AG09309 (cell line): ENCODE results near the gene LRCOL1.

Source experiments
- DNase-seq: peaks from one replicate; pipeline ENCODE4 v3.0.0-alpha.2; 2010; ENCODE audit warnings: low read depth
- H3K4me3 ChIP-seq: 2 replicates; pipeline ENCODE4 v1.5.1; 2011; ENCODE audit warnings: mild to moderate bottlenecking, low read depth, low read length, moderate library complexity; ENCODE audit not compliant: control insufficient read depth
- TF ChIP-seq, protein P1 (sequence below): IDR thresholded peaks from 2 replicates; pipeline ENCODE4 v1.5.1; 2011; ENCODE audit warnings: mild to moderate bottlenecking, low read depth, low read length, inconsistent platforms; ENCODE audit not compliant: insufficient read depth, control insufficient read depth; ENCODE audit errors: missing control alignments

The LRCOL1 gene

DNA sequence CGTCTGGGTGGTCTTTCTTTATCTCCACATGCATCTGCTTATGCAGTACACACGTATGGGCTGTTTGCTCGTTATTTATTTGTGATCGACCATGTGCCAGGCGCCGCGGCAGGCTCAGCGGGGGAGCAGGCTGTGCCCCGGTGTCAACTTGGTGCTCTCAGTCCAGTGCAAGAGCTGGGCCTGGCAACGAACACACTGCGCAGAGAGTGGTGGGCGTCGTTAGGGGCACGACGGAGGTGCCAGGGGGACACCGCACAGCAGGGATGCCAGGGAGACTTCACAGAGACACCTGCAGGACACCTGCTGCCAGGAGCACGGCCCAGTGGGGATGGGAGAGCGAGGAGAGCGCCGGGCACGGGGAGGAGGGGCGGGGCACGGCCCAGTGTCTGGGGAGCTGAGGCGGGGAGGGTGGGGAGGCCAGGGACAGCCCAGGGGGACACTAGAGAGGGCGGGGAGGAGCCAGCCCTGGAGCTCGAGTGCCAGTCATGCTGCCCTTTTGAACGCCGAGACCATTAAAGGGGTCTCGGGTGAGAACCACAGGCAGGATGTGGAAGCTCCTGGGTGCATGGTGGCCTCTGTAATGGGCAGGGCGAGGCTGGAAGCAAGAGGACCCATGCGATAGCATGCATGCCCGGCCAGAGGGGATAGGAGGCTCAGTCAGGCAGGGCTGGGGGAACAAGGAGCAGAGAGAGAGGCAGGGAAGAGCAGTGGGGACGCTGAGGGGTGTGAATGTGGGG, 652 bp upstream of the LRCOL1 start:
- DNase-seq = no peak
- no peak overlapping the region for H3K4me3 ChIP-seq
- TF ChIP-seq, protein P1, sequence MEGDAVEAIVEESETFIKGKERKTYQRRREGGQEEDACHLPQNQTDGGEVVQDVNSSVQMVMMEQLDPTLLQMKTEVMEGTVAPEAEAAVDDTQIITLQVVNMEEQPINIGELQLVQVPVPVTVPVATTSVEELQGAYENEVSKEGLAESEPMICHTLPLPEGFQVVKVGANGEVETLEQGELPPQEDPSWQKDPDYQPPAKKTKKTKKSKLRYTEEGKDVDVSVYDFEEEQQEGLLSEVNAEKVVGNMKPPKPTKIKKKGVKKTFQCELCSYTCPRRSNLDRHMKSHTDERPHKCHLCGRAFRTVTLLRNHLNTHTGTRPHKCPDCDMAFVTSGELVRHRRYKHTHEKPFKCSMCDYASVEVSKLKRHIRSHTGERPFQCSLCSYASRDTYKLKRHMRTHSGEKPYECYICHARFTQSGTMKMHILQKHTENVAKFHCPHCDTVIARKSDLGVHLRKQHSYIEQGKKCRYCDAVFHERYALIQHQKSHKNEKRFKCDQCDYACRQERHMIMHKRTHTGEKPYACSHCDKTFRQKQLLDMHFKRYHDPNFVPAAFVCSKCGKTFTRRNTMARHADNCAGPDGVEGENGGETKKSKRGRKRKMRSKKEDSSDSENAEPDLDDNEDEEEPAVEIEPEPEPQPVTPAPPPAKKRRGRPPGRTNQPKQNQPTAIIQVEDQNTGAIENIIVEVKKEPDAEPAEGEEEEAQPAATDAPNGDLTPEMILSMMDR = no peak

DNA sequence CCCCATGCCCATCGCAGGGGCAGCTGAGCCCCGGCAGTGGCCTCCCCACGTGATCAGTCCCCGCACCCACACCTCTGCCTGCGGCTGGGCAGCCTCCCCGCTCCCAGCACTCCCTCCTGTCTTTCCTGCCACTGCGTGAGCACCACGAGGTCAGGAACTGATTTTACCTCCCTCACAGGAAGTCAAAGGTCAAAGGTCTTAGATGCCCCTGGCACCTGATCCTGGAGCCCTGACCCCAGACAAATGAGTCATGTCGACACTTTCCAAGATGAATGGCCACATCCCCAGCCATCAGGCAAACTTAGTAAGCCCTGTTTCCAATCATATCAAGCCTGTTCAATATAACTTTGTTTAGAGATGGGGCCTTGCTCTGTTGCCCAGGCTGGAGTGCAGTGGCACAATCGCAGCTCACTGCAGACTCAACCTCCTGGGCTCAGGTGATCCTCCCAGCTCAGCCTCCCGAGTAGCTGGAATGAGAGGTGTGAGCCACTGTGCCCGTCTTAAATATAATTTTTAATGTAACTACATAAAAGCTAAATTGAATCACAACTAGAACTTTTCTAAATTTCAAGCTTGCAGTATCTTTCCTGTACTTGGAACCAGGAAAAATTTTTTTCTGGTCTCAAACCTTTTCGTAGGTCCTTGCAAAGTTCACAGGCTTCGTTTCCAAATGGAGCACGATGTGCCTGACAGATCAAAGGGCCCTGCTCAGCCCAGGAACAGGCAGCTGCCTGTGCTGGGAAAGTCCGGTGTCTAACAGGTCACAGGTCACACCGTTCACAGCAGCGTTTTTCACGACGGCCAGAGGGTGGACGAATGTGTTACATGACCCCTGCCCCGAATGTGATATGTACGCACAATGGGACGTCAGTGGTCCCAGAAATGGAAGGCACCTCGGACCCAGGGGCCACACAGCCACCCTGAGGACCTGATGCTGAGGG, 1.9 kb downstream of the LRCOL1 start:
- DNase-seq = no peak

DNA sequence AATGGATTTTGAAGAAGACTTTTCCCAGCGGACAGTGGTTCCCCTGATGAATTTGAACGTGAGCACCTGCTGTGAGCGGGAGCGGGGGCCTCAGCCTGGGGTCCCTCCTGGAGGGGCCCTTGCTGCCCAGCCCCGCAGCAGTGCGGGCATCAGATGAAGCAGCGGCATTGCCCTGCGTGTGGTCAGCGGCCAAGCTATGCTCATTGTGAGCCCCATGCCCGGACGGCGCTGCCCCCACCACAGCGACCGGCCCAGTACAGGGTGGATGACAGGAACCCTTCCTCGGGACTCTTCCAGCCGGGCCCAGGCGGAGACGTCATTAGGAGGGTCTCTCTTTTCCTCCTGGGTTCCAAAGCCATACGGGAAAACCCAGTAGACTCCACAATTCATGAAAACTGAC, 3.5 kb downstream of the LRCOL1 start:
- DNase-seq = no peak
- TF ChIP-seq, protein P1 = no peak
- H3K4me3 ChIP-seq = no peak overlapping the region

More for the DNA sequence above, 1.9 kb downstream of the LRCOL1 start:
- H3K4me3 ChIP-seq = no peak overlapping the region
- TF ChIP-seq, protein P1 = no peak

DNA sequence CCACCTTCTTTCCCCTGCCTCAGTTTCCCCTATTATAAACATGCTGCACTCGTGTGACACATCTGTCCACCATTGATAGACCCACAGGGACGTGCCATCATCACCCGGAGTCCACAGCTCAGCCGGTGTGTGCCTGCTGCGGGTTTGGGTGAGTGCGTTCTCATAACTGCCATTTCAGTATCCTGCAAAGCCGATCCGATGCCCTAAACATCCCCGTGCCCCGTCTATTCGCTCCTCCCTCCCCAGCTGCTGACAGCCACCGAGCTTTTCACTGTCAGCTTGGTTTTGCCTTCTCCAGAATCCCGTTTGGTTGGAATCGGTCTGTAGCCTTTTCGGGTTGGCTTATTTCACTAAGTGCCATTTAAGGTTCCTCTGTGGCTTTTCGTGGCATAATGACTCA, 3.9 kb downstream of the LRCOL1 start:
- H3K4me3 ChIP-seq = no peak overlapping the region
- TF ChIP-seq, protein P1 = no peak
- no peak for DNase-seq

DNA sequence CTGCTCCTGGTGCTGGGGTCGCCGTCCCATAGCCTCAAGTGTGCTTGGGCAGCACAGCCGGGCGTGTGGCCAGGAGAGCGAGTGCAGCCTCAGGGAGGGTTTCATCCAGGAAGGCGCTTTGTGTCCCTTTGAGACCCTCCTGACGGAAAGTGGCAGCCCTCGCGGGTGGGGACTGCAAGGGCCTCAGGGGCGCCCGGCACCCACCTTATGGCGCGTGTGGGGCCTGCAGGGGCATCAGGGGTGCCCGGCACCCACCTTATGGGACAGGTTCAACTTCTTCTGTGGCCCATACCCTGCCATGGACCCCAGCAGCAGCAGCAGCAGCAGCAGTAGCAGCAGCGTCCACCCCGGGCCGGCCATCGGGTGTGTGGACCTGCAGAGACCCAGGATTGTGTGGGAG, 4.5 kb downstream of the LRCOL1 start:
- no peak overlapping the region for H3K4me3 ChIP-seq
- TF ChIP-seq, protein P1 = no peak
- DNase-seq = no peak

DNA sequence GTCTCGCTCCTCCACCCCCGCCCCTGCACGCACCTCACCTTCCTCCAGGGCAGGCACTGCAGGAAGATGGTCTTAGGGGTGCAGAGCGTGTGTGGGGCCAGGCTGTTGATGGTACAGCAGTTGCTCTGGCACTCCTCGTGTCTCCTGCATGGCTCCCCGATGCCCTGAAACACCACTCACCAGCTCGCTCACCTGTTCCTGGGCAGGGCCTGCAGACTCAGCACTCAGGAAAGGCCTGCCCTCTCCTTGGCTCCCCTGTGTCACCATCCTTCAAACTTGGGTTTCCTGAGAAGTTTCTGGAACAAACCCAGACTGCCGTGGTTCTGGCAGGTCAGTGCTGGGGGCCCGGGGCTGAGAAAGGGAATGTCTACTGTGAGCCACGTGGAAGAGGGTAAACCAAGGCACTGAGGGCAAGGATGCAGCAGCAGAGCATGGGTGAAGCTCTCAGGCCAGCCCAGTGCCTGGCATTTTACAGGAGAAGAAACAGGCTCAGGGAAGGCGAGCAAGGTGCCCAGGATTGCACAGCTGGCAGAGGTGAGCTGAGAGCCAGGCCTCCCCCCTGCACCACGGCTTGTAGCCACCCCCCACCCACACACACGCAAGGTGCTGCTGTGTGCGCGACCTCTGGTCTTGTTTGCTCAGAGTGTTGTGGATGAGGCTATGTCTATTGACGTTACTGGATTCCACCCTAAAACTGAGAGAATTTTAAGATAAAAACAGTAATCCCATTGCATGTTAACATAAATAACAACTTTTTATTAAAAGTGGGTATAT, 5.5 kb downstream of the LRCOL1 start:
- DNase-seq = no peak
- TF ChIP-seq, protein P1 = no peak
- H3K4me3 ChIP-seq = no peak overlapping the region
